Osteoblast (primary cell): ENCODE measurements around the gene CYTH4. TPM values are rescaled to one million over a fixed set of nuclear protein-coding genes. Genes with fewer than 3 reads are reported as not detected.

Source experiments
- DNase-seq: peaks from one replicate; pipeline ENCODE4 v3.0.0; 2011; ENCODE audit warnings: low spot score, mixed read lengths; ENCODE audit not compliant: insufficient read length; ENCODE audit errors: missing footprints
- H2AFZ ChIP-seq: 2 replicates; pipeline ENCODE4 v1.6.0; 2011; ENCODE audit warnings: mild to moderate bottlenecking, low read length
- H3K27ac ChIP-seq: 2 replicates; pipeline ENCODE4 v1.5.1; 2011; ENCODE audit warnings: mild to moderate bottlenecking, low read depth, low read length, moderate library complexity
- H3K27me3 ChIP-seq: 2 replicates; pipeline ENCODE4 v1.6.0; 2012; ENCODE audit warnings: mild to moderate bottlenecking, control low read depth, inconsistent platforms, low read length, moderate library complexity; ENCODE audit not compliant: insufficient read depth
- H3K36me3 ChIP-seq: 2 replicates; pipeline ENCODE4 v1.5.1; 2011; ENCODE audit warnings: mild to moderate bottlenecking, low read length, control low read depth, moderate library complexity; ENCODE audit not compliant: insufficient read depth
- H3K4me1 ChIP-seq: 2 replicates; pipeline ENCODE4 v1.5.1; 2011; ENCODE audit warnings: mild to moderate bottlenecking, low read length, control low read depth, moderate library complexity; ENCODE audit not compliant: insufficient read depth
- H3K4me2 ChIP-seq: 2 replicates; pipeline ENCODE4 v1.6.0; 2011; ENCODE audit warnings: mild to moderate bottlenecking, low read length; ENCODE audit not compliant: insufficient read depth
- H3K4me3 ChIP-seq: fragments of 200-600 bp; sonication (generic); 3 replicates; pipeline ENCODE4 v1.5.1; 2012; ENCODE audit warnings: mild to moderate bottlenecking, low read length, inconsistent platforms; ENCODE audit not compliant: insufficient read depth
- H3K79me2 ChIP-seq: 2 replicates; pipeline ENCODE4 v1.6.0; 2012; ENCODE audit warnings: mild to moderate bottlenecking, low read length, control low read depth, inconsistent platforms; ENCODE audit not compliant: insufficient read depth
- H3K9me3 ChIP-seq: 2 replicates; pipeline ENCODE4 v1.5.1; 2011; ENCODE audit warnings: low read depth, low read length, control low read depth
- H4K20me1 ChIP-seq: 2 replicates; pipeline ENCODE4 v1.6.0; 2012; ENCODE audit warnings: mild to moderate bottlenecking, low read length, control low read depth; ENCODE audit not compliant: insufficient read depth
- total RNA-seq: library from RNA; depleted of rRNA; stranded (reverse); fragments of >200 nt; gene quantifications from 2 replicates; pipeline ENCODE4 v1.2.3, GENCODE V29; 2012
- TF ChIP-seq, protein P1 (sequence below): IDR thresholded peaks from 2 replicates; pipeline ENCODE4 v1.5.1; 2011; ENCODE audit warnings: mild to moderate bottlenecking, low read depth, low read length, moderate library complexity; ENCODE audit errors: extremely low read depth

CYTH4 gene
- total RNA-seq, 1 donor = 0.72 TPM

DNA sequence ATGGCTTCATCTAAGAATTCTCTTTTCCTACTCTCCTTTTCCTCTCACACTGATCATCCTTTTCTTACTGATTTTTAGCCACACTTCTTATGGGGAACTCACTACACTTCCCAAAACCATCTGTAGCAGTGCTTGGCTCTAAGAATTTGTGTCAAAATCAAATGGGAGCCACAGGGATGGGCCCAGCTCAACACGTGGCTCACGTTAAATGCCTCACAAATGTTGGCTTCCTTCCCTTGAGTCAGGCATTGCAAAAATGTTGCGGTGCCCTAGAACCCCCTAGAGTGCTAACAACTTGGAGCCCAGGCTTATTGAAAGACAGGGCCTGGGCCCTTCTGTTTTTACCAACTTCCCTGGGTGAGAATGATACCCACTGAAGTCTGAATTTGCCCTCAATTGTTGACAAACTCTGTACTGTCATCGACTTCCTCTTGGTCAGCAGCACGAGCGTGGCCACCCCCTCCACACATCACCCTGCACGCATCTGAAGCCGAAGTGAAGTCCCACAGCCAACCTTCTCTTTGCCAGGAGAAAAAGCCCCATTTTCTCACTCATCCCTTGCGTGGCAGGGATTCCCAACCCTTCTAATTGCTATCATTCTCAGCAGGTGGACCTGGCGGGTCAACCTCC, 75.3 kb downstream of the CYTH4 start:
- H2AFZ ChIP-seq = no peak overlapping the region
- no peak for DNase-seq
- no peak overlapping the region for H3K4me3 ChIP-seq
- H3K4me1 ChIP-seq = no peaks in the 10 kb centered on the region
- H3K9me3 ChIP-seq = no peaks in the 10 kb centered on the region
- H3K27ac ChIP-seq = no peak overlapping the region
- H3K4me2 ChIP-seq = no peak overlapping the region
- no peaks in the 10 kb centered on the region for H3K79me2 ChIP-seq
- H4K20me1 ChIP-seq = no peaks in the 10 kb centered on the region
- peaks cover 35% of the 10 kb centered on the region for H3K27me3 ChIP-seq
- H3K36me3 ChIP-seq = no peaks in the 10 kb centered on the region
- TF ChIP-seq, protein P1, sequence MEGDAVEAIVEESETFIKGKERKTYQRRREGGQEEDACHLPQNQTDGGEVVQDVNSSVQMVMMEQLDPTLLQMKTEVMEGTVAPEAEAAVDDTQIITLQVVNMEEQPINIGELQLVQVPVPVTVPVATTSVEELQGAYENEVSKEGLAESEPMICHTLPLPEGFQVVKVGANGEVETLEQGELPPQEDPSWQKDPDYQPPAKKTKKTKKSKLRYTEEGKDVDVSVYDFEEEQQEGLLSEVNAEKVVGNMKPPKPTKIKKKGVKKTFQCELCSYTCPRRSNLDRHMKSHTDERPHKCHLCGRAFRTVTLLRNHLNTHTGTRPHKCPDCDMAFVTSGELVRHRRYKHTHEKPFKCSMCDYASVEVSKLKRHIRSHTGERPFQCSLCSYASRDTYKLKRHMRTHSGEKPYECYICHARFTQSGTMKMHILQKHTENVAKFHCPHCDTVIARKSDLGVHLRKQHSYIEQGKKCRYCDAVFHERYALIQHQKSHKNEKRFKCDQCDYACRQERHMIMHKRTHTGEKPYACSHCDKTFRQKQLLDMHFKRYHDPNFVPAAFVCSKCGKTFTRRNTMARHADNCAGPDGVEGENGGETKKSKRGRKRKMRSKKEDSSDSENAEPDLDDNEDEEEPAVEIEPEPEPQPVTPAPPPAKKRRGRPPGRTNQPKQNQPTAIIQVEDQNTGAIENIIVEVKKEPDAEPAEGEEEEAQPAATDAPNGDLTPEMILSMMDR = no peak

DNA sequence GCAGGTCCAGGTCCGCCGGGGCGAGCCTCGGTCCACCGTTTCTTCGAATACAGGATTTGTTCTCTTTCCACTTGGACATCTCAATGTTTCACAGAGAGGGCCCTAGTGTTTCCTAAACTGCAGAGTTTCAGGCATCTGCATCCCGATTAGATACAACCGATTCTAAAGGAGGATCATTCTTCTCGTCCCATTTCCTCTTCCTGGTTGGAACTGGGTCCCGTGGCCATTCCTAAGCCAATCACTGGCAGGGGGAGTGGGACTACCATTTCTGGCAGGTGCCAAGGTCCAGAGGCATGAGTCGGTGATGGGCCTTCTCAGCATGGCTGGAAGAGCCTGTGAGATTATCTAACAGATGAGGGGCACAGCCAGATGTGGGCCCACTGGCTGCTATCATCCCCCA, 76.1 kb downstream of the CYTH4 start:
- H3K4me2 ChIP-seq = no peak overlapping the region
- H3K4me1 ChIP-seq = no peaks in the 10 kb centered on the region
- H3K79me2 ChIP-seq = no peaks in the 10 kb centered on the region
- H3K27me3 ChIP-seq = peaks cover 32% of the 10 kb centered on the region
- DNase-seq = no peak
- no peaks in the 10 kb centered on the region for H4K20me1 ChIP-seq
- no peaks in the 10 kb centered on the region for H3K36me3 ChIP-seq
- no peaks in the 10 kb centered on the region for H3K9me3 ChIP-seq
- no peak overlapping the region for H3K4me3 ChIP-seq
- TF ChIP-seq, protein P1 = no peak
- H3K27ac ChIP-seq = no peak overlapping the region
- H2AFZ ChIP-seq = no peak overlapping the region

DNA sequence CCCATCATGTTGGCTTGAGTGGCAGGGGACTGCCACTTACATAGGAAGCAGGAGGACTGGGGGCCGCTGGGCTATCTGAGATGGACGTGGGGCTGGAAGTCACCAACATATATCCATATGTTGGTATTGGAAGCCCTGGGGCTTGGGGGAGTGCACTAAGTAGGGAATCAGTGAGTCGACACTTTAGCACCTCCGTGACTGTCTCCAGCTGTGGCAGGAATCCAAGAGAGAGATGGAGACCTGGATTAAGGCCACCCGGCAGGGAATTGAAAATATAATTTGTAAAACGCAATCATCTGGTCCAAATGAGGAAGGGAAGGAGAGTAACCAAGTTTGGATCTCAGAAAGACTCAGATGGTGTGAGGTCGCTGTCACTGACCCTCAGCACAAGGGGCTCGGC, 76.6 kb downstream of the CYTH4 start:
- Histone ChIP-seq H3K79me2 (no peaks in the 10 kb centered on the region), H2AFZ (no peak overlapping the region), H3K4me2 (no peak overlapping the region), H4K20me1 (no peaks in the 10 kb centered on the region), H3K9me3 (no peaks in the 10 kb centered on the region), H3K4me3 (no peak overlapping the region), H3K36me3 (no peaks in the 10 kb centered on the region), H3K27ac (no peak overlapping the region), H3K27me3 (peaks cover 28% of the 10 kb centered on the region), H3K4me1 (no peaks in the 10 kb centered on the region)
- TF ChIP-seq, protein P1 = no peak
- no peak for DNase-seq

DNA sequence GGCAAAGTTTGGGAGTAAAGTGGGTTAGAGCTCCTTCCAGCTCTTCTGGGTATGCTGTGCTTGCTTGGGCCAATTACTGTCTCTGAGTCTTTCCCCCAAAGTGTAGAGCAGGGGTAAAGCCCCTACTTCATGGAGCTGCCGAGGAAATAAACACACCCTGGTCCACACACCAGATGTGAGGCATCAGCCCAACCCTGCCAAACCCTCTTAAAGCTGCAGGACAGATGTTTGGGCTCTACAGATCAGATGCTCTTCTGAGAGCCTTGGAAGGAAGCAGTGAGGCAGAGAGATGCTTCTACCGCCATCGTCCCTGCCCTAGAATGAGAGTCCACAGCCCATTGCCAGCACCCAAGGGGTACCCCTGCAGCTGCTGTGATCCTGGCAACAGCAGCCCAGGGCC, 80.3 kb downstream of the CYTH4 start:
- TF ChIP-seq, protein P1 = no peak
- H3K27me3 ChIP-seq = peaks cover 15% of the 10 kb centered on the region
- DNase-seq = no peak
- no peaks in the 10 kb centered on the region for H4K20me1 ChIP-seq
- H2AFZ ChIP-seq = no peak overlapping the region
- no peaks in the 10 kb centered on the region for H3K79me2 ChIP-seq
- no peak overlapping the region for H3K4me3 ChIP-seq
- H3K36me3 ChIP-seq = no peaks in the 10 kb centered on the region
- H3K4me2 ChIP-seq = no peak overlapping the region
- no peaks in the 10 kb centered on the region for H3K4me1 ChIP-seq
- no peak overlapping the region for H3K27ac ChIP-seq
- H3K9me3 ChIP-seq = no peaks in the 10 kb centered on the region
